HG02938 (cell line): ENCODE data around the gene LATS1.
"Not testable (repeated sequence)": the region's sequence is repeated elsewhere in the genome, so short reads cannot be mapped to it uniquely, and the experiment has no call there.

Experiments
- ATAC-seq: cut with Tn5 transposase; IDR thresholded peaks from one replicate; pipeline ENCODE4 v1.9.1; 2021; ENCODE audit warnings: mild to moderate bottlenecking, moderate library complexity; ENCODE audit not compliant: unreplicated experiment

The LATS1 gene

GRCh38 chr6:149717588-149718458 lies at the start of gene LATS1:
LATS1 (minus strand) TSS chr6:149718101; CDS start chr6:149702126, 15,975 bp downstream.
- peak; percentile 78 for ATAC-seq

GRCh38 chr6:149766156-149766769 lies 48.4 kb upstream of the LATS1 start:
- no peak for ATAC-seq

- no peak for ATAC-seq
Observed at GRCh38 chr6:149763866-149764265, 46.0 kb upstream of the LATS1 start.

- peak; percentile 100 for ATAC-seq
Observed at GRCh38 chr6:149761438-149761837, 43.5 kb upstream of the LATS1 start.

GRCh38 chr6:149756261-149756636 lies 38.3 kb upstream of the LATS1 start:
- no peak for ATAC-seq

- peak; percentile 82 for ATAC-seq
Observed at GRCh38 chr6:149755300-149756260, 37.7 kb upstream of the LATS1 start.

- ATAC-seq: no peak
Observed at GRCh38 chr6:149754548-149754947, 36.6 kb upstream of the LATS1 start.

GRCh38 chr6:149753374-149753637 lies 35.4 kb upstream of the LATS1 start:
- ATAC-seq: not testable (repeated sequence)

GRCh38 chr6:149752600-149753373 lies 34.9 kb upstream of the LATS1 start:
- no peak for ATAC-seq

- ATAC-seq: not testable (repeated sequence)
Observed at GRCh38 chr6:149751920-149752319, 34.0 kb upstream of the LATS1 start.

GRCh38 chr6:149751239-149751638 lies 33.3 kb upstream of the LATS1 start:
- no peak for ATAC-seq

GRCh38 chr6:149750136-149750609 lies 32.3 kb upstream of the LATS1 start:
- ATAC-seq: peak; percentile 34

GRCh38 chr6:149749594-149750135 lies 31.8 kb upstream of the LATS1 start, which contains the start of gene PCMT1:
PCMT1 (plus strand) TSS chr6:149749741; CDS start chr6:149749902, 161 bp downstream.
- ATAC-seq: peak; percentile 72

- not testable (repeated sequence) for ATAC-seq
Observed at GRCh38 chr6:149749082-149749593, 31.2 kb upstream of the LATS1 start.

GRCh38 chr6:149746147-149746946 lies 28.4 kb upstream of the LATS1 start, which contains the start of gene NUP43:
NUP43 (minus strand) TSS chr6:149746529; CDS start chr6:149746495, 34 bp downstream.
- ATAC-seq: peak; percentile 54

GRCh38 chr6:149745252-149745651 lies 27.4 kb upstream of the LATS1 start:
- not testable (repeated sequence) for ATAC-seq

- ATAC-seq: no peak
Observed at GRCh38 chr6:149734915-149735314, 17.0 kb upstream of the LATS1 start.

- no peak for ATAC-seq
Observed at GRCh38 chr6:149733089-149733720, 15.3 kb upstream of the LATS1 start.
